Mucosa of gallbladder (tissue), 1 donor: Measurements from ENCODE around the gene CD200. TPM values are rescaled to one million over a fixed set of nuclear protein-coding genes. Genes with fewer than 3 reads are reported as not detected.
"Not testable (repeated sequence)": the region's sequence is repeated elsewhere in the genome, so short reads cannot be mapped to it uniquely, and the experiment has no call there.

Experiments used
- DNase-seq: peaks from one replicate; pipeline ENCODE4 v3.0.0-alpha.2; 2020; ENCODE audit warnings: low spot score
- total RNA-seq: library from RNA; stranded (reverse); gene quantifications from one replicate; pipeline ENCODE4 v1.2.1, GENCODE V29; 2021
- donor health status: DM: no; HTN: no; CAD: no.

Gene CD200
- total RNA-seq, 1 donor from 2014 or later: 10.5 TPM

DNA sequence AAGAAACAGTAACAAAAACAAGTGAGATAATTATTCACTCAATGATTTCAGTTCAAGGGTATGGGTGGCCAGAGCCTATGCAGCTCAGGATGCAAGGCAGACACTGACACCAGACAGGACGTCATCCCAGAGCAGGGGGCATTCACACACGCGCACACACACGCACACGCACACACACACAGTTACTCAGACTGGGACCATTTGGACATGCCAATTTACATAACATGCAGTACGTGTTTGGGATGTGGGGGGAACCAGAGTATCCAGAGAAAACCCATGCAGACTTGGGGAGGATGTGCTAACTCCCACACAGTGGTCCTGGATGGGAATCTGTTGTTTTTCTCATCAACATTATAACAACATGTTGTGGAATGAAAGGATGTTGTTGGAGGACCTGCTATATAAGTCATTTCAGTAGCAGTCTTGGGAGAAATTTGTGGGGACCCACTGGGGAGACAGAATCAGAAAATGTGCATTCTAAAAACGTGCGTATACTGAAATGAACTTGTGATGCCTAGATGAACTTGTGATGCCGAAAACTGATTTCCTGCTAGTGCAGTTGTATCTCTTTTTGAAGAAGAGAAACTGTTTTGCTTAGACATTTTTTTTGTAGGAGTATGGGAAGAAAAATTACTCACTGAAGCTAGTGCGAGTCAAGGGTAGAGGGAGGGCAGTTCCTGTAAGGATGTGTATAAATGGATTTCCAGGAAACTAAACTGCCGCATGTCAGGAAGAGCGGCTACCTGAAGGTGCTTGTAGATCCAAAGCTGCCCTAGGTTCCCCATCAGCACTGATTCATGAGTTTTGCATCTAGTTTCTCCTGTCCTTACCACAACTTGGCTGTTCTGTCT is 25.2 kb downstream of the CD200 start:
- no peak for DNase-seq

DNA sequence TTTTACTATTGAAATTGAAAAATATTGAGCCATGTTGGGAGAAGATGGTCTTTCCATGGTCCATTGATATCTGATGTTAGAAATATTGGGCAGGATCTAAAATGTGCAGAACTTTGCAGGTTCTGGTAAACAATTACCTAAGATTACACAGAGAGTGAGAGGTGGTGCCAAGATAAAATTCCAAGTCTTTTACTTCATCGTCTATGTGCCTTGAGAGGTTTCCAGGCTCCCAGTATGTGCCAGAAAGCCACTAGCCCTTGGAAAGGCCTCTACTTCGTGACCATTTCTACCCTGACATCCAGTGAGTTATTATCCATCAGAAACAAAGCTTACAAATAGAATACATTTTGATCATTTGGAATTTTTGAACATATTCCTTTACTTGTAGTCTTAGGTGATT is 27.6 kb downstream of the CD200 start:
- no peak for DNase-seq

DNA sequence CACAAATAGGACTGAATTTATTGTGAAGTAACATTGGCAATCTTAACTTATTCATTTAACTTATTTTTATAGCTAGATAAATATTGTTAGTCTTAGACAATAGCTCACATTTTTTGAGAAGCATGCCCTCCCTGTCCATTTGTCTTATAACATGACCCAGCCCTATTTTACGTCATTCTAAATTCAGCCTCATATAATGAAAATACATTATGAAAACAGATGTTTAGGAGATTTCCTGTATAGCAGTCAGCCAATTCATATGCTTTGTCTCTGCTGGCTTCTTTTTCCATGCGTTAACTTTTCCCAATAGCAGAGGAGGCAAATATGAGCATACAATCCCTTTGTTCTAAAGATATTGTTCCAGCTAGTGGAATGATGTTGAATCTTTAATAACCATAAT is 29.3 kb downstream of the CD200 start:
- no peak for DNase-seq

DNA sequence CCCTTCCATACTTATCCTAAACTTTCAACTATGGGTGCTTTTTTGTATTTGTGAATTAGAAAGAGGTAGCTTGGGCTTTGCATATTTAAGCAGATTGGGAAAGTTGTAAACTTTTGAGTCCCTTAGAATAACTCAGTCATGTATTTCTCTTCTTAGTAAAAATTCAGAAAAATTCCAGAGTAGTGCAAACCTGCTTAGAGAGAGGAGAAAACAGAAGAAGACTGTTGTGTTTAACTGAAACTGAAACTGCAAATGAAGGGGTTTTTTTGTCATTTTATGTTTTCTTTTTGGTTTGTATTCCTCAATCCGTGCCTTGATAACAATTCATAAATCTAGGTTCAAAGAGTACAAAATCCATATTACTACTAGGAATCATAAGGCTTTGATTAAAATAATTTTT is 31.3 kb downstream of the CD200 start:
- no peak for DNase-seq

DNA sequence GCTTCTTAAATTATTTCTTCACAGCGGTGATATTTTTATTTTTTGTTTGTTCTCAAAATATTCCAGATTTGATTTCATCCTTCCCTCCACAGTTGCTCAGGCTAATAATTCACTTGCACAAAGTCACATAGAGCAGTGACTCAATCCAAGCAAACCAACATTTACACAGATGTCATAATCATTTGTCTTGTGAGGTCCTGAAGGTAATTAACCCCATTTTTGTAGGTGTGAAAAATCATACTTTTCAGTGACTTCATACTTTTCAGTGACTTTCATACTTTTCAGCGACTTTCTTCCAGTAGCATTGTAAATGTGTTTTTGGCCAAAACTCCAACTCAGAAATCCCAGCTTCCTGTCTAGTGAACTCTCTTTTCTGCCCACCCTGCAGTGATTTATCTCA is 32.1 kb downstream of the CD200 start:
- DNase-seq: no peak

DNA sequence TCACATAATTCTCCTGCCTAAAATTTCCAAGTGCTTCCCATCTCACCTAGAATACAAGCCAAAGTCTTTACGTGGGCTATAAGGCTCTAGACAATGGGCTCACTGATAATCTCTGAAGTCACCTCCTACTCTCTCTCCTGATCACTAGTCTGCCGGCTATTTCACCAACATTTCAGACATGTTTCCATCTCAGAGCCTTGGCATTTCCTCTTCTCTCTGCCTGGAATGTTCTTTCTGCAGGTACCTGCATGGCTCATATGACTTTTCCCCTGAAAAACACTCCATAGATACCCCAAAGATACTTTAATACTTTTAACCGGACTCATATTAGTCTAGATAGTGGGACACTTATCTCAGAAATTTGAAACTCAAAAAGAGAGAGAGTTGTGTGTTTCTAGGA is 32.7 kb downstream of the CD200 start:
- DNase-seq: no peak

DNA sequence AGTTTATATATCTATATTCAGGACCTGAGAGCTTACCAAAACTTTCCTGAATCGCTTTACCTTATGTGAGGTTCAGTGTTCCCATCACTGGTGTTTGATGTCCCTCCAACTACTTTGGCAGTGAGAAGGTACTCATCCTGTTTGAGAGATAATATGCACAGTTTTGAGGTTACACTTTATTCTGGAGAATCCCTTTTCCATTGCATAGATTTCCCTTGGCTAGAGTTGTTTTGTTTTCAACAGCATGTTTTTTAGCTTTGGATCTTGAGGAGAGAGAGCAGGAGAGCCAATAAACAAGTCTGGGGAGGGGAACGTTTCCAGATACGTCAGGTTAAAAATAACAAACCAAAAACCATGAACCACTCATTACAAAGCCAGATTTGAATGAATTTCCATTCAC is 33.6 kb downstream of the CD200 start:
- DNase-seq: no peak

DNA sequence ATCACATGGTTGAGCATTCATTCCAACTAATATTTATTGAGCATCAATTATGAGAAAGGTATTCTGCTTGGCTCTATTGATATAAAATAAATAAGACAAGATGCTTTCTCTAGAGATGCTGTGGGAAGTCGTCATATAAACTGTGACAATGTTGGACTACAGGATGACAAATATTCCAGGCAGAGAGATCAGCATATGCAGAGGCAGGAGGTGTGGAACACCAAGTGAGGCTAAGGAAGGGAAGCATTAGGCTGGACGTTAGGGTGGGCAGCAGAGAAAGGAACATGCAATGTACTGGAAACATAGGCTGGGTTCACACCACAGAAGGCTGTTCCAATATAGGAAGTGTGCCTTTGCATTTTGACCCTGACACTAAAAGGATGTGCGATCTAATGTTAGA is 38.6 kb downstream of the CD200 start:
- DNase-seq: no peak

DNA sequence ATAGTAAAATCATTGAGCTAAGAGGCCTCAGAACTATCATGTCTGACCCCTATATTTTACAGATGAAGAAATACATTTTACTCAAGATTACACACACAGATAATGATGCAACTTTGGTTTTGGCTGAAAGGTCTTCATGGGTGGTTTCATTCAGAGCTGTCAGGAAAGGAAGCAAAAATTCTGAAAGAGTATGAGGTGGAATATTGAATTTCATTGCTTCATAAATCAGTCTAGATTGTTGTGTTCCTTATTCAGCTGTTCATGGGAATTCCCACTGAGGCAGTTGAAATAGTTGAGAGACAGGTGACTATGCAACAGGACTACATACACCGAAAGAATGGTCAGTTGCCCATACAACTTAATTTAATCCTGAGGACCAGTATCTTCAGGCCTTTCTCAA is 39.4 kb downstream of the CD200 start:
- no peak for DNase-seq

DNA sequence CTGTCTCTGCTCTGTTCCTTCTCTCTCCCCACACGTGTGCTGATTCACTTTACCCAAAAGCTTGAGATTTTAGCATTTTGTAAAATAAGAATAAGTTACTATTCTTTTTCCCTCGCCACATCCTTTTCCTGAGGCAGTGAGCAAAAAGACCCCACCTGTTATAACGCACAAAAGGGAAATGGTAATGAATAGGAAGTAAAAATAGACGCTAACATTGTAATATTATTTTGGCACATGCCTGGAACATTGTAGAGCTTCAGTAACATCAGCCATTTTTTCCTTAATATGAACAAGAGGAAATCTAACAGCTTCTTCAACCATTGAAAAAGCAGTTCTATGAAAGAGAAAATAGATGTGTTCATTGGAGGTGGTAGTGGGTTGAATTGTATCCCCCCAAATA is 40.5 kb downstream of the CD200 start:
- no peak for DNase-seq

DNA sequence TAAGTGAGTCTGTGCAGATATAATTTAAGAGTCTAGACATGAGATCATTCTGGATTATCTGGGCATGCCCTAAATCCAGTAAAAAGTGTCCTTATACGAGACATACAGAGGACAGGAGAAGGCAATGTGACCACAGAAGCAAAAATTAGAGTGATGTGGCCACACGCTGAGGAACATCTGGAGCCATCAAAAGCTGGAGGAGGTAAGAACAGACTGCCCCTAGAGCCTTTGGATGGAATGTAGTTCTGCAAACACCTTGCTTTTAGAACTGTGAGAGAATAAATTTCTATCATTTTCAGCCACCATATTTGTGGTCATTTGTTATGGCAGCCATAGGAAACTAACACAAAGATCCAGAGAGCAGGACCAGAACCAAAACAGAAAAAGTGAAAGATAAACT is 41.0 kb downstream of the CD200 start:
- no peak for DNase-seq

DNA sequence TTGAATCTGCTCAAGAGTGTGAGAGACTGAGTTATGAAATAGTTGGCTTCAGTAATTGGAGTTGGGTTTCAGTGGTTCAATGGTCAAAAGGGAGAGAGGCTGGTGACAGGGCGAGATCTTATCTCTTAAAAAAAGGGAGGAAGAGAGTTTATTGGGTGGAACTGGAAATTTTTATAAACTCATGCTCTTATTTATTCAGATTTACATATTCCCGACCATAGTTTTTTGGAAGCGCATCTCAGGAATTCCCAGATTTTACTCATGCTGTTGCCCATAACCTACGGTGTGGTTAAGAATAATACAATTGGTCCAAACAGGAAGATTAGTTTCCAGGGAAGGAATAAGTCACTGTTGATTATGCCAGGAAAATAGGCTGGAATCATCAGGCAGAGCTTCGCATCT is 41.4 kb downstream of the CD200 start:
- no peak for DNase-seq

DNA sequence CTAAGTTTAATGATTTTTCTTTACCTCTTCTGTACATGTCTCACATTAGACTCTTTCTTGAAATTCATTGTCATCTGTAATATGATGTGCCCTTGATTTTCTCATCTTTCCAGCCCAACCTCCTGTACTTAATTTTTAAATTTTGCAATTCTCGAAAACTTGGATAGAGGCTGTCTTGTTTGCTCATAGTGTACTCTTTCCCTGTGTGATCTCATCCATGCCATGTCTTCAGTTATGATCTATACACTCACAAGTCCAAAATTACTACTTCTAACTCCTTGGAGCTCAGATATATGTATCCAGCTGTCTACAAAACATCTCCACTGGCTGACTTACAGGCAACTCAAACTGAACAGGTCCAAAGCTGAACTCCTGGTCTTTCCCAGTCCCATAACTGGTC is 42.2 kb downstream of the CD200 start:
- no peak for DNase-seq

DNA sequence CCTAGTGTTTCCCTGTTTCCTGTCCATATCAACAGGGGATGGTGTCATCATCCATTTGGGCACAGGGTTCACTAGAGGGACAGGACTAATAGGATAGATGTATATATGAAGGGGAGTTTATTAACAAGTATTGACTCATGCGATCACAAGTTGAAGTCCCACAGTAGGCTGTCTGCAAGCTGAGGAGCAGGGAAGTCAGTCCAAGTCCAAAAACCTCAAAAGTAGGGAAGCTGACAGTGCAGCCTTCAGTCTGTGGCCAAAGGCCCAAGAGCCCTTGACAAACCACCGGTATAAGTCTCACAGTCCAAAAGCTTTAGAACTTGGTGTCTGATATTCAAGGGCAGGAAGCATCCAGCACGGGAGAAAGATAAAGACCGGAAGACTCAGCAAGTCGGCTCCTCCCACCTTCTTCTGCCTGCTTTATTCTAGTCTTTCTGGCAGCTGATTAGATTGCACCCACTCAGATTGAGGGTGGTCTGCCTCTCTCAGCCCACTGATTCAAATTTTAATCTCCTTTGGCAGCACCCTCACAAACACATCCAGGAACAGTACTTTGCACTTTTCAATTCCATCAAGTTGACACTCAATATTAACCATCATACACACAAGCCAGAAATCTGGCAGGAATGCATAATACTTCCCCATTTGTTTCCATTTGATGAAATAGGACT is 43.4 kb downstream of the CD200 start:
- no peak for DNase-seq

DNA sequence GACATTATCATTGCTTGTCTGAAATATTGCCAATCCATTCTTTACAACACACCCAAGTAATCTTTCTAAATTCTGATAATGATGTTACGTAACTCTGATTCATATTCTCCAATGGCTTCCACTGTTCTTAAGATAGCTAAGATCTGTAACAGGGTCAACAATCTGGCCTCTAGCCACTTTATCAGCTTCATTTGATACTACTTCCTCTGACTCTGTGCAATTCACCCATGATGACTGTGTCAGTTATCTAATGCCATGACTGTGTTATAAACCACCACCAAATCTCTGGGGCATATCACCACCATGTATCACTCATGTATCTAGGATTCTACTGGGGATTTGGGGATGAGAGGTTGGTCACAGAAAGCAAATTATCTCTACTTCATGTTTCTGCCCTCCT is 44.0 kb downstream of the CD200 start:
- DNase-seq: no peak

DNA sequence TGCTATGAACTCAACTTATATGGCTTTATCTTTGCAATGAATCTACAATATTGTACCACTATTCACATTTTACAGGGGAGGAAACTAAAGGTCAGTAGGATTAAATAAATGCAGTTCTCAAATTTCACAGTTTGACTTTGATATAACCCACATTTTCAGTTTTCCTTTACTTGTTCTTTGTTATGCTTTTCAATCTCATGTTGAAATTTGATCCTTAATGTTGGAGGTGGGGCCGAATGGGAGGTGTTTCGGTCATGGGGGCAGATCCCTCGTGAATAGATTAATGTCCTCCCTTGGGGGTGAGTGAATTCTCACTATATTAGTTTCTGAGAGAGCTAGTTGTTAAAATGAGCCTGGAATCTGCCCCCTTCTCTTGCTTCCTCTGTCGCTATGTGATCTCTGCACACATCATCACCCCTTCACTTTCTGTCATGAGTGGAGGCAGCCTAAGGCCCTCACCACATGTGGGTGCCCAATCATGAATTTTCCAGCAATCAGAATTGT is 44.7 kb downstream of the CD200 start:
- no peak for DNase-seq

DNA sequence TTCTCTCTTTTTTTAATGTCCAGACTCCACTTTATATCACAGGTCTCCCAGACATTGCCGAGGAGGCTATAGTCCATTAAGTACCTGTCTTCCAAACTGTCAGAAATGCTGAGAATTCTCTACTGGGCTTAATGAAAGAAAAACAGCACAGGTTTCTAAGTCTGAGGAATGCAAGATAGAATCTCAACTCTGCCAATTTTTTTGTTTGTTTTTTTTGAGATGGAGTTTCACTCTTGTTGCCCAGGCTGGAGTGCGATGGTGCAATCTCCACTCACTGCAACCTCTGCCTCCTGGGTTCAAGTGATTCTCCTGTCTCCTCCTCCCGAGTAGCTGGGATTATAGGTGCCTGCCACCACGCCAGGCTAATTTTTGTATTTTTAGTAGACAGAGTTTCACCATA is 45.4 kb downstream of the CD200 start:
- not testable (repeated sequence) for DNase-seq

DNA sequence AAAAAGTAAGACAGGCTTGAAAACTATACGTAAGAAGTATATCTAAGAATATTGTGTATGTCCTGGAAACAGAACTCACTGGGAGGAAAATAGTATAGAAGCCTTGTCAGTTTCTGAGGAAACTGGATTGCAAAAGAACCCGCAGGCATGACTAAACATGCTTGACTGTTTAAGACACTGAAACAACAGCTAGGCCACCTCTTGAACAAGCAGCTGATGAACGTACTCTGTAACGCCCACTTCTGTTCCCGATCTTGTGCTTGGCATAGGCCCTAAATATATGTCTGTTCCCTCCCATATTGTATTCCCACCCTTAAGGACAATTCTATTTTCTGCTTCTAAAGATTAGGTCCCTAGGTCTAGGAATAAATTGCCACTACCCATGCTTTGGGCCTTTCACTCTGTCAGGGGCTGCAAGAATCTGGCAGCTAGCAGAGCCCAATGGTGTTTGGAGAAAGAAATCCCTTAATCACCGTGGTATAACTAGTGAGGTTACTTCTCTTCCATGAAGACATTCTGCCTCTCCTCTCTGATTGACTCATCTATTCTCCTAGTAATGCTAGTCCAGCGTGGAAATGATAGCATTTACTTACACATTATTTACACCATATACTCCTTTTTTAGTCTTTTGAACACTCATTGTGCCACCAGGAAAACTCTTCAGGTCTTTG is 46.2 kb downstream of the CD200 start:
- DNase-seq: no peak

DNA sequence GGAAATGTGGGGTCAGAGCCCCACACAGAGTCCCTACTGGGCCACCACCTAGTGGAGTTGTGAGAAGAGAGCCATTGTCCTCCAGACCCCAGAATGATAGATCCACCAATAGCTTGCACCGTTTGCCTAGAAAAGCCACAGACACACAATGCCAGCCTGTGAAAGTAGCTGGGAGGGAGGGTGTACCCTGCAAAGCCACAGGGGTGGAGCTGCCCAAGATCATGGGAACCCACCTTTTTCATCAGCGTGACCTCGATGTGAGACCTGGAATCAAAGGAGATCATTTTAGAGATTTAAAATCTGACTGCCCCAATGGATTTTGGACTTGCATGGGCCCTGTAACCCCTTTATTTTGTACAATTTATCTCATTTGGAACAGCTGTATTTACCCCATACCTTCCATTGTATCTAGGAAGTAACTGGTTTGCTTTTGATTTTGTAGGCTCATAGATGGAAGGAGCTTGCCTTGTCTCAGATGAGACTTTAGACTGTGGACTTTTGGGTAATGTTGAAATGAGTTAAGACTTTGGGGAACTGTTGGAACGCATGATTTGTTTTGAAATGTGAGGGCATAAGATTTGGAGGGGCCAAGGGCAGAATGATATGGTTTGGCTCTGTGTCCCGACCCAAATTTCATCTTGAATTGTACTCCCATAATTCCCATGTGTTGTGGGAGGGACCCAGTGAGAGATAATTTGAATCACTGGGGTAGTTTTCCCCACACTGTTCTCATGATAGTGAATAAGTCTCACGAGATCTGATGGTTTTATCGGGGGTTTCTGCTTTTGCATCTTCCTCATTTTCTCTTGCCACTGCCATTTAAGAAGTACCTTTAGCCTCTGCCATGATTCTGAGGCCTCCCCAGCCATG is 49.0 kb downstream of the CD200 start:
- no peak for DNase-seq

DNA sequence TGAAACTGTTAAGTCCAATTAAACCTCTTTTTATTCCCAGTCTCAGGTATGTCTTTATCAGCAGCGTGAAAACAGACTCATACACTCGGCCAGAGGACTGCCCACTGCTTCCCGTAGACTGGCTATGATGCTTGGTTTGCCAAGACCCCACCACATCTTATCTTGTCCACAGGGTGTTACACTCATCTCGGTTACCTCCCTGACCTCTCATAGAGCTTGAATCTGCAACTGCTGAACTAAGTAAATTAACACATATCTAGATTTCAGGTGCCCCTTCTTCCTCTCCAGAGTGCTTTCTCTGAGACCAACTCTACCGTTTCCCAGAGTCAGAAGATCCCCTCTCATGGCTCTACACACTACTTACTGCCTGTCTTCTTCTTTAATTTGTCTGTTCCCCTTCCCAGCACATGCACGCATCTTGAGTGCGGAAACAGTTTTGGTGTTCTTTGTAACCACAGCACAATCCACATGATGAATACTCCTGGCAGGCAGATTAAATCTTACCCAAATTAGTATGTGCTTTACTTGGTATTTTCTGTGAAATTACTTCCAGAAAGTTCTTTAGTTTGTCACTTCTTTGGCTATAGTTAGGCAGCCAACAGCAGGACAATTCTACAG is 49.7 kb downstream of the CD200 start:
- DNase-seq: no peak

DNA sequence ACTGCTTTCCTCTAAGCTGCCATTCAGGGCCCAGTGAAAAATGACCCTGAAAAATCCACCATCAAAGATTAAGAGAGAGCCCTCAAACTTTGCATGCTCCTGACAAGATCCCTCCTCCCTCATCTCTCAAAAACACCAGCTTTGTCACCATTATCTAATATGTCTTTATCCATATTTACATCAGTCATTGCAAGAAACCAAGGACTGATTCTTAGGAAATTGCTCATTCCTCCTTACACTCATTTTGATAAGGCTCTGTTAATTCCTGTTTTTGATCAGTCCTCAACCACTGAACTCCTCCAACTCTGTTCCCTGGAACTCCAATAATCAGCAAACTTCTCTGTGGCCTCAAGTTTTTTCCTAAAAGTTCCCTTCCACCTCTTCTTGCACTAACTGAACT is 51.8 kb downstream of the CD200 start:
- DNase-seq: no peak
